Stimulated activated CD8-positive, alpha-beta memory T cell treated with anti-CD3 and anti-CD28 coated beads, Interleukin-7, amount 100 ng/mL, for 24 hours (primary cell): ENCODE results near the gene NDUFB10.

Experiments used
- DNase-seq: peaks from one replicate; pipeline ENCODE4 v3.0.0-alpha.2; 2020; ENCODE audit warnings: low read depth

The NDUFB10 gene

DNA sequence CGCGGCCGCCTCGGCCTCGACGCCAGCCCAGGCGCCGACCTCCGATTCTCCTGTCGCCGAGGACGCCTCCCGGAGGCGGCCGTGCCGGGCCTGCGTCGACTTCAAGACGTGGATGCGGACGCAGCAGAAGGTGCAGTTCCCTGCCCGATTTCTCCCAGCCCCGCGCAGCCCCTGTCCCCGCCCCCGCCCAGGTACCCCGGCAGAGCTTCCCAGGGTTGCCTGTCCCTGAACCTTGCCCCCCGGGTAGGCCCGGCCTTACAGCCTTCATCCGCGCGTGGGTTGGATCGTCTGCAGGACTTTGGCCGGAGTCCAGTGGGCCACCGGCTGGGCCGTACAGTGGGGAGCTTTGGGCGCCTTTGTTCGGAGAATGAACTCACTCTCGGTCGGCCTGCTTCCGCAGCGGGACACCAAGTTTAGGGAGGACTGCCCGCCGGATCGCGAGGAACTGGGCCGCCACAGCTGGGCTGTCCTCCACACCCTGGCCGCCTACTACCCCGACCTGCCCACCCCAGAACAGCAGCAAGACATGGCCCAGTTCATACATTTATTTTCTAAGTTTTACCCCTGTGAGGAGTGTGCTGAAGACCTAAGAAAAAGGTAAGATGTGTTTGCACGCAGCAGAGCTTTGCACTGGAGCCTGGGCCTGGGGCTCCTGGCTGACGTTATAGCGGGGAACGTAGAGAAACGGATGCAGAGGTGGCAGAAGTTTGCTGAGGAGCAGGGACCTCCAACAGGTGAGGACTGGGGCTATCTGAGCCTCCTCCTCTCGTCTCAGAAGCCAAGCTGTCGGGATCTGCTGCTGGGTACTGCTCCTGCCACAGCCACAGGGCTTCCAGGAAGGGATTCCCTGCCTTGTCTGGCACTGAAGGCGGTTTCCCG lies 25.2 kb downstream of the NDUFB10 start:
- no peak for DNase-seq

DNA sequence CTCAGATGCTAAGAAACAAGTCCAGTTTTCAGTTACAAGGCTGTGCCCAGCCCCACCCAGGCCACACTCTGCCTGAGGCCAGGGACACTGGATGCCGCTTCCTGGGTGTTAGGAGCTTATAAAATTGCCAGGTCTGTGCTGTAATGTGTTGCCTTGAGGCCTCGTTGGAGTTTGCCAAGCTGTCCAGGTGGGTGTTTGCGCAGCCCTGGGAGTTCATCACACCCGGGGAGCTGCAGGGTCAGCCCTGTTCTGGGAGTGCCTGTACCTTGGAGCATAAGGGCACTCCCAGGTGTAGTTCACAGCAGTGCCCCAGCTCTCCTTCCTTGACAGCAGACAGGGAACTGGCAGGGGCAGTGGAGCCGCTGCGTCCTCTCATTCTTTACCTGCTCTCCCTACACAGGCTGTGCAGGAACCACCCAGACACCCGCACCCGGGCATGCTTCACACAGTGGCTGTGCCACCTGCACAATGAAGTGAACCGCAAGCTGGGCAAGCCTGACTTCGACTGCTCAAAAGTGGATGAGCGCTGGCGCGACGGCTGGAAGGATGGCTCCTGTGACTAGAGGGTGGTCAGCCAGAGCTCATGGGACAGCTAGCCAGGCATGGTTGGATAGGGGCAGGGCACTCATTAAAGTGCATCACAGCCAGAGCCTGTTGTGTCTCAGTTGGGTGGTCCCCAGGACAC lies 26.3 kb downstream of the NDUFB10 start:
- no peak for DNase-seq

DNA sequence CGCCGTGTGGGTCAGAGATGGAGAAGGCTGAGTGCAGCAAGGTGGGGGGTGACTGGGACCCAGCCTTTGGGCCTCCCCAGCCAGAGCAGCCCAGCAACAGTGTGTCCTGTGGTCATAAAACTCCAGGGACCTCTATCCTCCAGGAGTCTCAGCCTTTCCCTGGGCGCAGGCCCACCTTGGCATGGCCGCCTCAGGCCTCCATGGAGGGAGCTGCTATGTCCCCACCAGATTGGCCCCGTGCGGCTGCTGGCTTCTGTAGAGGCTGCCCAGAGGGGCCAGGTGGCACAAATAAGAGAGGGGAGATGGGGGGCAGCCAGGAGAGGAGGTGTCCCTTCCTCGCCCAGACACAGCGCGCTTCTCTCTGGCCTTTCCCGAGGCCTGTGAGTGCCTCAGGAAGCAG lies 27.9 kb downstream of the NDUFB10 start:
- no peak for DNase-seq

DNA sequence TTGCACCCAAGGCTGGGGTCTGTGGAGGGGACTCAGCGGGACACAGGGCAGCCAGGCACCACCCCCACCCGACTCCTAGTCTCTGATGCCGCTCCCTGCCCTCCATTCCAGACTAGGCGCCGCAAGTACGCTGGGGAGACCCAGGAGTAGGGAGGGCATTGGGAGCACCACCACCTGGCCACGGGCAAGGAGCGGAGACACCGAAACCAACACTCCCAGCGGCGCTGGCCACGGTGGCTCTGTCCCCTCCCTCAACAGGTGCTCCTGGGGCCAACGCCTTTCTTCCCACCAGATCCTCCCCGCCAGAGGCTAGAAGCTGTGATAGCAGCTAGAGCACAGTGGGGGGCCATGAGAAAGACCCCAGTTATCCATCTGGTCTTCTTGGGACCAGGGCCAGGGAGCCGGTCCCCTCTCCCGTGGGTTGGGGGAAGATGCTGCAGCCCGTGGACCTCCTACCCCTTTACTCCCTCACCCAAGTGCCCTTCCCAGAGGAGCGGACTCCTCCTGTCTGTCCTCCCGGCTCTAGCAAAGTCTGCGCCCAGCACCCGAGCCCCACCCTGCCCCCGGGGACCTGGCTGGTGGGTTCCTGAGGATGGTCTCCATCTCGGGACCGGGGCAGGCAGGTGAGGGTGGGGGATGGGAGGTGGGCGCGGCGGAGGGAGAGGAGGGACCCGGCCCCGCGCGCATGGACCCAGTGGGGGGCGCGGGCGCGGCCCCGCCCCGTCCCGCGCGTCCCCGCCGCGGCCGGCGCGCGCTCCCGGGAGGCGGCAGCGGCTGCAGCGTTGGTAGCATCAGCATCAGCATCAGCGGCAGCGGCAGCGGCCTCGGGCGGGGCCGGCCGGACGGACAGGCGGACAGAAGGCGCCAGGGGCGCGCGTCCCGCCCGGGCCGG lies 30.1 kb downstream of the NDUFB10 start, which contains the start of gene SYNGR3:
Gene SYNGR3, plus strand, starts transcription at position 762 of the 892 bp plus-strand sequence. CDS start 133 bp downstream, outside the sequence.
- DNase-seq: no peak

DNA sequence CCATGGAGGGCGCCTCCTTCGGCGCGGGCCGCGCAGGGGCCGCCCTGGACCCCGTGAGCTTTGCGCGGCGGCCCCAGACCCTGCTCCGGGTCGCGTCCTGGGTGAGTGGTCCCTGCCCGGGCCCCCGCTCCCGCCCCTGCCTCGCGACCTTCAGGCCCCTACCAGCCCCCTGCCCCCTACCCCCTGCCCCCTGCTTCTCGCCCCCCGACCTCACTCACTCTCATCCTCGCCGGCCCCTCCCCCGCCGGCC lies 30.7 kb downstream of the NDUFB10 start:
- no peak for DNase-seq

DNA sequence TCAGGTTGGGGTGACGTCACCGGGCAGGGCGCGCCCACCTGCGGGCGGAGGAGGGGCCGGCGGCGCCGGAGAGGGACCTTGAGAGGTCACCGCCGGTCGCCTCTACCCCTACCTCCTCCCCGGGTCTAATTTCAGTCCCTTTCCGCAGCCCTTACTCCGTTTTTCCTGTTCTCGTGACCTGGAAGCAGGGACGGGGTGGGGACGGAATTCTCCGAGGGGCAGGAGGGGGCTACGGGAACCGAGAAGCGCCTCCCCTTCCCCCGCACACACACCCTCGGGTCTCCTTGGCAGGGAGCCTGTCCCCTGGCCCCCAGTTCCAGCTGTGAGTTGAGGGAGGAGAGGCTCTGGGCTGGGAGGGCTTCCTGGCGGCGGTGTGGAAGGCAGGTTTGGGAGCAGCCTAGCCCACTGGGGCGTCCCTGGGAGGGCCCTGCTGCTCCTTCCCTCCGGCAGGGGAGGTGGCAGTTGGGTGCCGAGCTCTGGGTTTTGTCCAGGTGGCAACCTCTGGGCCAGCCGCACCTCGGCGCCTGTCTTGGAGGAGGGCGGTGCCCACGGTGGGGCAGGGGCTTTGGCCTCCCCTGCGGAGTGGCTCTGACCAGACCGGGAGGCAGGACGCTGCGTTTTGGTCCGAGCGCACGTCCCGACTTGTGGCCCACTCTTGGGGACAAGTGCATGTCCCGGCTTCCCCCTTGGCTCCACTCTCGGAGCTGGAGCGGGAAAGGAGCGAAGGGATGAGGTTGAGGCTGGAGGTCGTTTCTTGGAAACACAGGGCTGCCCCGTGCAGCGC lies 31.2 kb downstream of the NDUFB10 start:
- no peak for DNase-seq

DNA sequence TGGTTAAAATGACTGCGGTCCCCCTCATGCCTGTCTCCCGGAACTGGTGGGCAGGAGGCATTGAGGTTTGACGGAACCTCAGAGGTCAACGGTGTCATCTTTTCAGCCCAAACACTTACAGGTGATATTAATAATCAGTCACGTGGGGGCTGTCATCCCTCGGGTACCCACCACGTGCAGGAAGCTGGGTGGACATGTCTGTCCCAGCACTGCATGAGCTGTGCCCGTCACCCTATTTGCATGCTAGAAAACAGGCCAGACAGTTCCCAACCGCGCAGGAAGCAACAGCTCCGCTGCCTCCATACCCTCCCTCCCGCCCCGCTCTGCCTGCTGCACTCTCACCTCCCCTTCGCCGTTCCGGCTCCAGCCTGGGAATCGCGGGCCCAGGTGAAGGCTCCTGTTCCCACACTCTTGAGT lies 31.8 kb downstream of the NDUFB10 start:
- no peak for DNase-seq

DNA sequence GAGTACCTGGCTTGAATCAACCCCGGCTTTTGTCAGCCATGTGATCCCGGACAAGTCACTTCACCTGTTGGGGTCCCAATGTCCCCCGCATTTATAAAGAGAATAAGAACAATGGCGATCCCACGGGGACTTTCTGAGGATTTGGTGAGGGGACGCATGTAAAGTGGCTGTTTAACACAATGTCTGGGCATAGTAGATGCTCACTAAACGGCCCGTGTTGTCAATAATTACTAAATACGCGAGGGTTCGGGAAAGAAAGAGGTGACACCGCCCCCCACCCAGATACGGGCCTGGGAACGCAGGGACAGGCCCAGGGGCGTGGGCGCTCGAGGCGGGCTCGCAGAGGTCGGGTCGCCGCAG lies 32.2 kb downstream of the NDUFB10 start:
- DNase-seq: no peak

DNA sequence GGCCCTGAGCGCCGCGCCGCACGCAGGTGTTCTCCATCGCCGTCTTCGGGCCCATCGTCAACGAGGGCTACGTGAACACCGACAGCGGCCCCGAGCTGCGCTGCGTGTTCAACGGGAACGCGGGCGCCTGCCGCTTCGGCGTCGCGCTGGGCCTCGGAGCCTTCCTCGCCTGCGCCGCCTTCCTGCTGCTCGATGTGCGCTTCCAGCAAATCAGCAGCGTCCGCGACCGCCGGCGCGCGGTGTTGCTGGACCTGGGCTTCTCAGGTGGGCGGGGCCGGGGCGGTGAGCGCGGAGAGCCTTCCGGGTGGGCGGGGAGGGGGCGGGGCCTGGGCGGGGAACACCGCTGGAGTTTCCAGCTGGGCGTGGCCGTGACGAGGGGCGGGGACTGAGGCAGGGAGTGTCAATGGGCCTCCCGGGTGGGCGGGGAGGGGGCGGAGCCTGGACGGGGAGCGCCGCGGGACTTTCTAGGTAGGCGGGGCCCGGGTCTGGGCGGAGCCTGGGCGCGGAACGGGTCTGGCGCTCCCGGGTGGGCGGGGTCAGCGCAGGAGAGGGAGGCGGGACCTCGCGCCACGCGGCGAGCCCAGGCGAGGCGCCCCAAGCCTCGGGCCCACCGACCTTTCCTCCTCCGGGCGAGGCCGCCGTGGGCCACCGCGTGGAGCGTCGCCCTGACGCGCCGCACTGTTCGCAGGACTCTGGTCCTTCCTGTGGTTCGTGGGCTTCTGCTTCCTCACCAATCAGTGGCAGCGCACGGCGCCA lies 32.8 kb downstream of the NDUFB10 start:
- DNase-seq: peak; percentile 93

DNA sequence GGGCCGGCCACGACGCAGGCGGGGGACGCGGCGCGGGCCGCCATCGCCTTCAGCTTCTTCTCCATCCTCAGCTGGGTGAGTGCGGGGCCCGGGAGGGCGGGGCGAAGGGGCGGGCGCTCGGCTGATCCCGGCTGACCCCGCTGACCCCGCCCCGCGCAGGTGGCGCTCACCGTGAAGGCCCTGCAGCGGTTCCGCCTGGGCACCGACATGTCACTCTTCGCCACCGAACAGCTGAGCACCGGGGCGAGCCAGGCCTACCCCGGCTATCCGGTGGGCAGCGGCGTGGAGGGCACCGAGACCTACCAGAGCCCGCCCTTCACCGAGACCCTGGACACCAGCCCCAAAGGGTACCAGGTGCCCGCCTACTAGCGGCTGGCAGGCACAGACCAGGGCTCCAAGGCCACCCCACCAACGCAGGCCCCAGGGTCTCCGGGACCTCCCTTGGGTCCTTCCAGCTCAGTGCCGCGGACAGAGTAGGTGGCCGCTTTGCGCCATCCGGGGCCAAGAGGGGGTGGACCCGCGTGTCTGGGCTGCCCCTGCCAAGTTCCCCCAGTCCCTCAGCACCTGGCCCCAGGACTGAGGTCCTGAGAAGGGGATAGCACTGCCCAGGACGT lies 33.5 kb downstream of the NDUFB10 start:
- no peak for DNase-seq

DNA sequence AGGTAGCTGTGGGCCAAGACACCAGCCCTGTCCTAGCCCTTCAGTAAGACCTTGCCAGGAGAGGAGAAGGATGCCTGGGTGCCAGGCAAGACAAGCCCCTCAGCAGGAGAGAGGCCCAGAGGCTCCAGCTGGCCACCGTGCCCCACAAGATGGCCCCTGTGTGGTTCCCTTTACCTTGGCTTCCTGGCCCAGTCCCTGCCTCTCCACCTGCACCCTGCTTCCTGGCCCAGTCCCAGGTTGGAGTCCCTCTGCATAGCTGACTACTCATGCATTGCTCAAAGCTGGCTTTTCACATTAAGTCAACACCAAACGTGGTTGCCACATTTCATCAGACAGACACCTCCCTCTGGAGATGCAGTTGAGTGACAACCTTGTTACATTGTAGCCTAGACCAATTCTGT lies 34.4 kb downstream of the NDUFB10 start:
- no peak for DNase-seq

DNA sequence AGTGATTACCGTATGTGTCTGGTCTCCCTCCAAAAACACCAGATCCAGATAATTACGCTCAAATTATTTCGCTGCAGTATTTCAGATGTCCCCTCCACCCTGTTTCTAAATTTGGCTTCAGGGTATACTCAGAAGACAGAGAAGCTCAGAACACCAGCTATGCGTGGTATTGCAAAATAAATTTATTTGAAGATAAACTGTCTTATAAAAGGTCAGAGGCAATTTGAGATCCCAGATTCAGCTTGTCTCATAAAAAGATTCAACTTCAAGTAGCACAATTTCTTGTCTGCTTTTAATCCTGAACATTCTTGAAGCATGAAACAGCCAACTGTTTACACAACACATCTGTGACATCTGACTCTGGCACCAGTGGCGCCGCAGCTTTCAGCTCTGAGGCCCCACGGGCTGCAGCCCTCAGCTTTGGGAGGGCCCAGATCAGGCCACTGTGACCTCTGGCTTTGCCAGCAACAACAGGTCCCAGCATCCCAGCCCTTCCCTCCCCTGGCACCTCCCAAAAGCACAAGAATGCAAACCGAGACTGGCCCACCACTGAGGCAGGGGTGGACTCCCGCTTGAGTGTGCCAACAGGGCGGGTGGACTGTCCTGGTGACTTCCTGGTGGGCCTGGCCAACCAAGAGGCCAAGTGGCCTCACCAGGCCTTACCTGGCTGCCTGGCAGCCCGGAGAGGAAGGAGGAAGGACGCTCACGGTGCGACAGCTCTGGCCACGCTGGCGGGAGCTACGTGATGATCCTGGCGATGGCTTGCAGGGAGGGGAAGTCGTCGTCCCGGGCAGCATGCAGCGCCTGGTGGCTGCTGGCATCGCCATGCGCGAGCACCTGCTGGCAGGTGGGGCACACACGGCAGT lies 38.4 kb downstream of the NDUFB10 start:
- DNase-seq: no peak

DNA sequence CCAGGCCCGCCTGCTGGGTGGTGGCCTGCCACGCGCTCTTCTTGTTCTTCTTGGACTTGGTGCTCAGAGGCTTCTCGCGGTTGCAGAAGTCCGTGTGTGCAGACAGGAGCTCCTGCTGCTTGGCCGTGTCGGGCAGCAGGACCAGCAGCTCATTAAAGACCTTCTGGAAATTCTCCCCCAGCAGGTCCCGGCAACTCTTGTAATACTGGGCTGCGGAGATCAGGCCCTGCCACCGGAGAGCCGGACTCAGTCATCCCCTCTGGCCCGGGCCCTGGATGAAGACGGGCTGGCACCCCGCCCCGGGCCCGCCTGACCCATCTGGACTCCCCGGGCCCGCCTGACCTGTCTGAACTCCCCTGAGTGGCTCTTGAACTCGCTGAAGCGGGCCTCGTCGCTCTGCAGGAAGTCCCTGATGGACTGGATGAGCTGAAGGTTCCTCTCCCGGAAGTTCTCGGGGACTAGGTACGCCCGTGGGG lies 39.1 kb downstream of the NDUFB10 start:
- no peak for DNase-seq

DNA sequence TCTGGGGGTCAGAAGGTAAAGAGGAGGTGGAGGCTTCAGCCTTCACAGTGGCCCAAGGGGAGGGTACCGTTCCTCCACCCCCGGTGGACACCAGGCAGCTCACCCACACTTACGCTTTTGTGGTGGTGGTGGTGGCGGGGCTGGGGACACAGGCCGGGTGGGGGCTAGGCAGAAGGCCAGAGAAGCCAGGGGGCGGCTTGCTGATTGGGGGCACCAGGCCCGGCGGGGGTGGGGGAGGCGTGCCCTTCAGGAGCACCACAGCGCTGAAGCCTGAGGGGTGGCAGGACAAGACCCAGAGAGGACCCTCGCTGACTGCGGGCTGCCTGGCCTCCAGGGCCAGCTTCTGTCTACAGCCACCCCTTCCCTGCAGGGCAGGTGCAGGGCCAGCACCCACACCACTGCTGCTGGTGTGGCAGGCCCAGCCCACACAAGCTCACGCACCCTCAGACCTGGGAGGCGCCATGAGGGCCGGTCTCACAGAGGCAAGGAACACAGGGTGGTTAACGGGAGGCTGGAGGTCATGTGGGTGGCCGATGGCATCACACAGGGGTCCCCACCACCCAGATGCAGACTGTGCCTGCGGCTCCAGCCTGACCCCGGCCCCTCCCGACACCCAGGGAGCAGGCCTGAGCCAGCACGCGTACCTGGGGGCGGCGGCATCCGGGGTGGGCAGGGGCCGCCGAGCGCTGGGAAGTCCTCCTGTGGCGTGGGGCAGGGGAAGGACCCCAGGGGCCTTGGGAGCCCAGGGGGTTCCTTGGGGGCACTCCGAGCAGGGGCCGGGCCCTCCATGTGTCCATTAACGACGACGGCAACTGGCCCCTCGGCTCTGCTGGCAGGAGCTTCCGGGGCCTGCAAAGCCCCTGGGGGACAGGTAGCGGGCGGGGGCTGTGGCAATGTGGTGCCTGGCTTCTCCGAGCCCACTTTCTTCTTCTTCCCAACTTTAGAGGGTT lies 39.8 kb downstream of the NDUFB10 start:
- no peak for DNase-seq

DNA sequence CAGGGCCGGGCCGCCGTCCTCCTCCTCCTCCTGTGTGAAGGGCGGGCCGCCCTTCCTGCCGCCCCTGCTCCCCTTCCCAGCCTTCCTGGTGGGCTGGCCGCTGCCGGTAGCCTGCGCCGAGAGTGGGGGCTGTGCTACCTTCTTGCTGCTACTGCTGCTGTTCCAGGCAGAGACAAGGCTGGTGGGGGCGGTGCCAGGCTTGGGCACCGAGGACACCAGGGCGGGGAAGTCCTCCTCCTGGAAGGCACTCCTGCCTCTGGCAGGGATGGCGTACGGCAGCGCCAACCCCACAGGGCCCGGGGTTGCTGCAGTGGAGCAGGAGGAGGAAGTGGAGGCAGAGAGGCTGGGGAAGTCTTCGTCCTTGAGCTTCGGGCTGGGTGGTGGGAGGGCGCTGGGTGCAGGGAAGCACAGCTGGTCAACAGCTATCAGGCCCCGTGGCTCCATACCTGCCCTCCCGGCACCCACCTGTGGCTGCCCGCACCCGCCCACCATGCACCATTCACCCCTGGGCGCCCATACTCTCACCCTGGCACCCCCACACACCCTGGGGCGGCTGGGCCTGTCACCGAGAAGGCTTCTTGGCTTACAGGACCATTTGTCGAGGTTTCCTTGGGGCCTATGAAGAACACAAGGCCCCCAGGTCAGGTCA lies 40.7 kb downstream of the NDUFB10 start:
- DNase-seq: no peak

DNA sequence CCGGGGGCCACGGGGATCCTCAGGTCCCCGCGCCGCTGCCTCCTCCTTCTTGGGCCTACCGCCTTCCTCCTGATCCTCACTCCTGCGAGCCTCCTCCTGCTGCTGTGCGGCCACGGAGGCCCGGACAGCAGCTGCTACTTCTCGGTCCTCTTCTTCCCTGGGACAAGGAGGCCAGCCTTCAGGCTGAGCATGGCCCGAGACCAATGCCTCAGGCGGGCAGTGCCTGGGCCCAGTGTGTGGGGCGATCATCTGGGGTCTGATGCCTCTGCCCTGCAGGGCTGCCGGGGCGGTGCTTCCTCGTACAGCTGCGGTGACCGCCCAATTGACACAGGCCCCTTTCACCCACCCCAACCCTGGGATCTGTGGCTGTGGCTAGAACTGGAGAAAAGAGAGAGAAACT lies 41.7 kb downstream of the NDUFB10 start:
- DNase-seq: no peak

DNA sequence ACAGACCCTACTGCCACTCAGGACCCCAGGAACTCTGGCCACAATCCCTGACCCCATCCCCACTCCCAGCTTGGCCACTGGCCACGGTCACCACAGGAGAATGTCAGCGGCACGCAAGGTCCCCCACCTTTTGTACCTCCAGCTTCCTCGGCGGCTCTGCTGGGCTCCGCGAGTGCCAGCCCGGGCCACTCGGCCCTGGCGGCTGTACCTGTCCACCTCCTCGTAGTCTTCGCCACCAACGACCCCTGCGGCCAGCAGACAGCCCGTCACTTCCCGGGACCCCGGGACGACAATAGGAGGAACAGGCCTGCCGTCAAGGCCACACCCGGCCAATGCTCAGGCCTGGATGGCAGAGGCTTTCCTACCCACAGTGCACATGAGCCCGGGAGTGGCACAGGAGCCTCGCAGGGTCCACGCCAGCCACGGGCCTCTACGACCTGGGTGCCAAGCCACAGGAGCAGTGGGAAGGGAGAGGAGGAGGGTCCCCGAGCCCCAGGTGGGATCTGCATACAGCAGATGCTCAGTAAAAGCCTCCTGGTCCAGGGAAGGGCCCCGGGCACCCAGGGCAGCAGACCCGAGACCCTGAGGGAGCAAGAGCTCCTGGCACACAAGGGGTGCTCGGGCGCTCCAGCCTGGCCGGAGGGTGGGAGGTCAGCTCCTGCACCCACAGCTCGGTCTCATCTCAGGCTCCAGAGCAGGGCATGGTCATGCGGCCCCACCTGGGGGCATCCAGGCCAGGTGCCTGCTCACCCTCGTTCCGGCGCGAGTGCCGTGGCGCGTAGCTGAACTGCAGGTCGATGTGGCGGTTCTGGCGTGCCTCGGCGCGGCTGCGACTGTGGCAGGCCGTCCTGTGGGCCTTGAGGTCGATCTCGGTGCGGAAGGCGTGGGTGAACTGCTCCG lies 42.4 kb downstream of the NDUFB10 start:
- no peak for DNase-seq
